NCI-H1417 treated with DMSO at 0.1 percent for 48 hours (cell line): ENCODE data around the gene KIAA1958.
"Not testable (repeated sequence)": the region's sequence is repeated elsewhere in the genome, so short reads cannot be mapped to it uniquely, and the experiment has no call there.

ENCODE experiments used
- DNase-seq: peaks from one replicate; lab custom pipeline; 2025; lab: John Stamatoyannopoulos, UW

The KIAA1958 gene

GRCh38 chr9:112555101-112555643 is 68.5 kb downstream of the KIAA1958 start:
- DNase-seq, result no peak

- DNase-seq, result no peak
These were observed 69.3 kb downstream of the KIAA1958 start for GRCh38 chr9:112555844-112556482.

DNA sequence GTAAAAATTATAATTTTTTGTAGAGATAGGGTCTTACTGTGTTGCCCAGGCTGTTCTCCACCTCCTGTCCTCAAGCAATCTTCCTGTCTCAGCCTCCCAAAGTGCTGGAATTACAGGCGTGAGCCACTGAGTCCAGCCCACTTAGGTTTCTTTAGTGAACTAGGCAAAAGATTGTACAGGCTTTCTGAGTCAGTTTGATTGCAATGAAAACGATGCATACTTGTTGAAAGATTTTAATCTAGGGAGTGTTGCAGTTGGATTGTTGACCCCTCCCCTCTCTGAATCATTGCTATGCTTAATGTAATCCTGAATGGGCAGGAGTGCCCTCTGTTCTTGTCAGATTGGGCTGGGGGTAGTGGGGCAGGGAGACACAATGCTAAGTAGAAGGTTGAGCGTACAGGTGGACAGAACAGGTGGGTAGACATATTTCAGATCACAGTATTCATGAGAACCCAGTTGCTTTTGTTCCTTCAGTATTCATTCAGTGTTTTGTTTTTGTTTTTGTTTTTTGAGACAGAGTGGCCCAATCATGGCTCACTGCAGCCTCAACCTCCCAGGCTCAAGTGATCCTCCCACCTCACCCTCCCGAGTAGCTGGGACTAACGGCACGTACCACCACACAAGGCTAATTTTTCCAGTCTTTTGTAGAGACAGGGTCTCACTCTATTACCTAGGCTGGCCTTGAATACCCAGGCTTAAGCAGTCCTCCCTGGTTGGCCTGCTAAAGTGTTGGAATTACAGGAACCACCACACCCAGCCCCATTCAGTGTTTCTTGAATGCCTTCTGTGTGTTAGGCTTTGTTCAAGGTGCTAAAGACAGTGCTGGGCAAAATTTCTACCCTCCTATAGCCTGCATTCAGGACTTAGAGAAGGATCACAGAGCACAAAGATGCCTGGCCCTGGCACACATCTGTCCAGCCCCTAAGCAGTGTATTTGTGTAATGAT is 70.1 kb downstream of the KIAA1958 start:
- no peak for DNase-seq

DNA sequence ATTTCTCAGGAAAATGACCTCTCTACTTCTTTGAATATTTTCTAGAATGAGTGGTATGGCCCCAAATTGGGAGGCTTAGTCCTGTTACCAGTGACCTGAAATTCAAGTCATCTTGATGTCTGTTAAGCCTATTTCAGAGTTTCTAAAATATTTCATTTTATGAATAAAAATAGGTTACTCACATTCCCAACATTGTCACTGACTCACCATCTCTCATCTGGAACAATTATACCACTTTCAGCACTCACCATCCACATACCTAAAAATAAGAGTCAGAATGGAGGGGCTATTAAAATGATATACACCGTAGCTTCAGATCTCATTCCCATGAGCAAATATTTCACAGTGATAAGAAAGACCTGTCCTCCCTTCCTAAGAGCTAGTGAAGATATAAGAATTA is 71.8 kb downstream of the KIAA1958 start:
- DNase-seq, result no peak

DNA sequence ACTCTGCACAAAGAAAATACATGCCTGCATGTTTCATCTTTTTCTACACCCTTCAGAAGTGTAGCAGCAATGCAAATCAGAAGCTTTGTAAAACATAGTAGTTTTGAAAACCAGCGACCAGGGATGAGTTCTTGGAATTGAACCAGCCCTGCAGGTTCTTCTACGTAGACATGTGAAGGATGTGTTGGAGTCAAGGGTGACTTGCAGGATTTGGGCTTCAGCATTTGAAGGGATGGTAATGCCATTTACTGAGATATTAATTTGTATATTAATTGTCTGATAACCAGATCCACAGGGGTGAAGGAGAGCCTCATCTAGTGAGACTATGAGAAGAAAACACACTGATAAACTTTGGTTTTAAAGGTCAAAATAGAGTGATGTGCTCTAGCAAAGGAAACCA is 72.4 kb downstream of the KIAA1958 start:
- no peak for DNase-seq

- no peak for DNase-seq
These were observed 73.2 kb downstream of the KIAA1958 start for GRCh38 chr9:112559629-112560413.

DNA sequence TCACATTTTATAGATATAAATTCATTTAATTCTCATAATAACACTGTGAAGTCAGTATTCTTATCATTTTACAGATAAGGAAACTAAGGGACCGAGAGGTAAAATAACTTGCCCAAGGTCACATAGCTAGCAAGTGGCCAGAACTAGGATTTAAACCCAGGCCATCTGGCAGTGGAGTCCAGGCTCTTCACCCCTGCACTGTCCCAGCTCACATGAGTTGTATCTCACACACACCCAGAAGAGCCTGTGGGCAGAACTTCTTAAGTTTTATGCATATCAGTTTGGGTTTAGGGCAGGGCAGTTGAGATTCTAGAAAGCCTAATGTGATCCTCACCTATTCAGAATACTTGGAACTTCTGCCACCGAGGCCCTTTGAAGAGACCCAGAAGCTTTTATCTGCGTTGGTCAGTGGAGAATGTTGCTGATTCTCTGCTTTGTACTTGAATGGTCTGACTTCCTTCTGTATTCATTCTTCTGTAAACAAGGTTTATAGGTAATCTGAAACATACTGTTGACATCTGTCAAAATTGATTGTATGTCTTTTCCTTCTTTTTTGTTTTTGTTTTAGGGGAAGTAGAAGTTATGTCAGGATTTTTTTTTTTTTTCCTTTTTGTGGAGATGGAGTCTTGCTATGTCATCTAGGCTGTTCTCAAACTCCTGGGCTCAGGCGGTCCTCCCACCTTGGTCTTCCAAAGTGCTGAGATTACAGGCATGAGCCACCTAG is 75.8 kb downstream of the KIAA1958 start:
- DNase-seq, result no peak

DNA sequence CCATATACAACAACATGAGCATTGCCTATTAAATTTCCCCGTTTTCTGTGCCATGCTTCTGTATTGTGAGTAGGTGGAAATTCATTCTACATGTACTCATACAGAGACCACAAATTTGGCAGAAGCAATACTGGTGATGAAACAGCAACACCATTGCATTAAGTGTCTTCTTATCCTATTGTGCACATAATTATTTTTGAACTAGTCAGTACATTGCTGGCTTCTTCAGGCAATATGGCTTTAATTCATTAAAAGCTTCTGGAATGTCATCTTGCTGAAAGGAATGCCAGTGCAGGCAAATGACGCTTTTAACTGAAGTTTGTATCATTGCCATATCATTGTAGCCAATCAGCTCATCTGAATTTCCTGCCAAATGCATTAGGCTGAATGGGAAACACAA is 82.6 kb downstream of the KIAA1958 start:
- no peak for DNase-seq

DNA sequence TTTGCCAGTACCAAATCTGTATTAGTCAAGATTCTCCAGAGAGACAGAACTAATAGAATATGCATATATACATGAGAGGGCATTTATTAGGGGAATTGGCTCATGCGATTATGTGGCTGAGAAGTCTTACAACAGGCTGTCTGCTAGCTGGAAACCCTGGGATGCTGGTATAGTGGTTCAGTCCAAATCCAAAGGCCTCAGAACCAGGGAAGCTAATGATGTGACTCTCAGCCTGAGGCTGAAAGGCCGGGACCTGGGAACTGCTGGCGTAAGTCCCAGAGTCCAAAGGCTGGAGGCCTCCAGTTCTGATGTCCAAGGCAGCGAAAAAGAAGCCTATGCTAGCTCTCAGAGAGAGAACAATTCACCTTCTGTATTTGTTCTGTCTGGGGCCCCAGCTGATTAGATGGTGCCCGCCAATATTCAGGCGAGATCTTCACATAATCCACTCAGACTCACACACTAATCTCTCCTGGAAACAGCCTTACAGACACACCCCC is 84.1 kb downstream of the KIAA1958 start:
- no peak for DNase-seq

GRCh38 chr9:112571624-112572355 is 85.2 kb downstream of the KIAA1958 start:
- no peak for DNase-seq

GRCh38 chr9:112572416-112572815 is 85.8 kb downstream of the KIAA1958 start:
- no peak for DNase-seq

GRCh38 chr9:112574008-112574407 is 87.4 kb downstream of the KIAA1958 start:
- DNase-seq, result no peak

- no peak for DNase-seq
These were observed 88.5 kb downstream of the KIAA1958 start for GRCh38 chr9:112575107-112575506.

GRCh38 chr9:112581469-112582176 is 95.0 kb downstream of the KIAA1958 start:
- no peak for DNase-seq

DNA sequence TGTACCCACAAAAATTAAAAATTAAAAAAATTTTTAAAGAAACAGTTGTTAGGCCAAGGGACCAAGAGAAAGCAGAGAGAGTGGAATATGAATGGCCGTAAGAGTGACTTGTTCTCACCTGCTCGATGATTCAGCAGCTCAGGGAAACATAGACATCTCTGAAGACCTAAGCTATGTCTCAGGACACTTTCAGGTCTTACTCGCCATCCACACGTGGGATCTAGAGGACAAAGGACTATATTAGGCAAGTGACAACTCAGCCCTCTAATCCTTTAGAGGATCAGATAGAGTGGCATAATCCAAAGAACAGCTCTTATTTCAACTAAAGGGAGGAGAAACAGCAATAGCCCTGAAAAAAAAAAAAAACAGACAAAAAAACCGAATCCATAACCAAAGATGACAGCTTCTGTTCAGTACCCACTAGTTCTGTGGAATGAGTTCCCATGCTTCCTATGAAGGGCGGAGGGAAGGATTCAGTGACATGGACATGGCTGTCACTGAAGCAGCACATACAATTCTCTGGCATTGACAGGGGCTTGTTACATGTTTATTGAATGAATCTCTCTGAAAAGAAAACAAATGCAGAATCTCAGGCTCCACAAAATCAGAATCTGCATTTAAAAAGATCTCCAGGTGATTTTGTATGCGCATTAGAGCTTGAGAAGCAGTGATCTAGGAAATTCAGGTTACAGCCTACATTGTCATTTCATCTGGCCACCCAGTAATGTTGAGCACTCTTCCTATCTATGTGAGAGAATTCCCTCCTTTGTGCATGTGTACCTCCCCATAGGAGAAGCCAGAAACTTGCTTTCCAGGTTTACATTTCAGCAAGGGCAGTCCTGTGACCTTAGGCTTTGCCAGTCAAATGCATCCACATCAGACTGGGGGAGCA is 96.0 kb downstream of the KIAA1958 start:
- no peak for DNase-seq

DNA sequence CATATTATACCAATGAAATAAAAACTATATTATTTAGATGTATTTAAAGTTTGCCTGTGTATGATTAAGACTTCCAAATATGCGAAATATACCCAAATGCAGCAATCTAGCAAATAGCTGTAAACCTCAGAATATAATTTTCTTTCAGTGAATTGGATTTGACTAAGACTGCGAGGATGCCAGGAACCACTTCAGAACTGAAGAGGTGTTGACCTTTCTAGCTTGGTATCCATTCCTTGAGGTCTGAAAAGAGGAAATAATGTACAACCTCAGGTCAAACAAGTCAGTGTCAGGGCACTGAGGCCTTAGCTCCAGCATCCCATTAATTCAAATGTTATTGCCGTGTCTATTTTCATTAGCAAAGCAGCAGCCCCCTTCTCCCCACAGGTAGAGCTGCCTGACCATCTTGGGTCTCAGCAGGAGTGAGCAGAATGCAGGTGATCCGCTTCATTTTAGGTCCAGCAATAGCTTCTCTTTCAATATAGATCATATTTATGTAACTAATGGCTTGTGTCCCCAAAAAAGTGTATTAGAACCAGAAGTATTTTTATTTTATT is 100.0 kb downstream of the KIAA1958 start:
- no peak for DNase-seq

- DNase-seq, result not testable (repeated sequence)
These were observed 105.2 kb downstream of the KIAA1958 start for GRCh38 chr9:112591875-112592274.

DNA sequence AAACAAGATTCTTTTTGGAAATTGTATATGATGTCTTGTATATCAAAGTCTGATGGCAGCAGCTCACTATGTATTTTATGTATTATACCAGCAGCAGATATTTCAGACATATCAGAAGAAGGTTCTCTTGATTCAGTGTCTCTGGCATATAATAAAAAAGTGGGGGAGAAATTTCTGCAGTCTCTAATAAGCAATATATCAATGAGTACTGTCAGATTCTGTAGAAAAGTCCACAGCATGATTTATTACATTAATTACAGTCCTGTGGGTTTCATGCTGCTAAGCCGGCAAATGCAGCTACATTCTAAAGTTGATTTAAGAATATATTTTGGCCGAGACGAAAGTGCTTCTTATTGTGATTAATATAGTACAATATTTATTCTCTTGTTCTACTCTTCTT is 113.1 kb downstream of the KIAA1958 start:
- peak; percentile 74 for DNase-seq

DNA sequence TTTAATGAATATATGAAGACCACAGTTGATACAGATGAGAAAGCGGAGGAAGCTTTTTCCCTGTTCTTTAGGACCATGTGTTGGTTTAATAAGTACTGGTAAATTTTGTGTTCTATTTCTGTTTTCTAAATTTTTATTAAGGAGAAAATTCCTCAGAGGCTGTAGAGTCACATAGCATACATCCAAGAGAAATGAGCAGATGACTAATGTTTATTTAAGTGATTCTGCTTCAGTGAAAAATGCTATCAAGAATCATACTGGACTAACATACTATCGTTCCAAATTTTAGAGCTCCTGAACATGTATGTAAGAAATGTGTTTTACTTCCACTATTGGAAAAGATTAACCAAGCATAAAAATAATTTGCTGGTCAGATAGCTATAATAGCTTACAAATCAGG is 115.0 kb downstream of the KIAA1958 start:
- no peak for DNase-seq
